HG02623 (cell line): Measurements from ENCODE around the gene ARF3.

ENCODE experiments used
- ATAC-seq: cut with Tn5 transposase; IDR thresholded peaks from one replicate; pipeline ENCODE4 v1.9.1; 2021; ENCODE audit warnings: moderate library complexity; ENCODE audit not compliant: unreplicated experiment

Gene ARF3

DNA sequence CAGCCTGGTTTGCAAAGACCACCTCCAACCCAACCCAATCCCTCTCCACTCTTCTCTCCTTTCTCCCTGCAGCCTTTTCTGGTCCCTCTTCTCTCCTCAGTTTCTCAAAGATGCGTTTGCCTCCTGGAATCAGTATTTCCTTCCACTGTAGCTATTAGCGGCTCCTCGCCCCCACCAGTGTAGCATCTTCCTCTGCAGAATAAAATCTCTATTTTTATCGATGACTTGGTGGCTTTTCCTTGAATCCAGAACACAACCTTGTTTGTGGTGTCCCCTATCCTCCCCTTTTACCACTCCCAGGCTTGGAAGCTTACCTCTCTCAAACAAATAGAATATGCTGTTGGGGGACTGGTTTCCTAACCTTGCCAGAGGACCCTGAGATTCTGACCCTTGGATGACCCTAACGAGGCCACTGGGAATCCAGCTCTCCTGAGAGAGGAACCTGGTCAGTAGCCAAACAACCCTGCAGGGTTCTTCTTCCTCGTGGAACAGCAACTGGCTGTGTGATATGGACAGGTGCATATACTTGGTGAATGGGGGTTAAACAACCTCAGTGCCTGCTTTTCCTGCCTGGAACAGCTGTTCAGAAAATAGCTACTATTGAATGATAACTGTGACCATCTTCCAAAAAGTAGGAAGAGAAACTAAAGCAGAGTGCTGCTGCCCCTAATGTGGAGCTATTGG is 25.3 kb upstream of the ARF3 start:
- ATAC-seq = no peak

- no peak for ATAC-seq
These were observed 24.5 kb upstream of the ARF3 start for GRCh38 chr12:48981757-48982157.

DNA sequence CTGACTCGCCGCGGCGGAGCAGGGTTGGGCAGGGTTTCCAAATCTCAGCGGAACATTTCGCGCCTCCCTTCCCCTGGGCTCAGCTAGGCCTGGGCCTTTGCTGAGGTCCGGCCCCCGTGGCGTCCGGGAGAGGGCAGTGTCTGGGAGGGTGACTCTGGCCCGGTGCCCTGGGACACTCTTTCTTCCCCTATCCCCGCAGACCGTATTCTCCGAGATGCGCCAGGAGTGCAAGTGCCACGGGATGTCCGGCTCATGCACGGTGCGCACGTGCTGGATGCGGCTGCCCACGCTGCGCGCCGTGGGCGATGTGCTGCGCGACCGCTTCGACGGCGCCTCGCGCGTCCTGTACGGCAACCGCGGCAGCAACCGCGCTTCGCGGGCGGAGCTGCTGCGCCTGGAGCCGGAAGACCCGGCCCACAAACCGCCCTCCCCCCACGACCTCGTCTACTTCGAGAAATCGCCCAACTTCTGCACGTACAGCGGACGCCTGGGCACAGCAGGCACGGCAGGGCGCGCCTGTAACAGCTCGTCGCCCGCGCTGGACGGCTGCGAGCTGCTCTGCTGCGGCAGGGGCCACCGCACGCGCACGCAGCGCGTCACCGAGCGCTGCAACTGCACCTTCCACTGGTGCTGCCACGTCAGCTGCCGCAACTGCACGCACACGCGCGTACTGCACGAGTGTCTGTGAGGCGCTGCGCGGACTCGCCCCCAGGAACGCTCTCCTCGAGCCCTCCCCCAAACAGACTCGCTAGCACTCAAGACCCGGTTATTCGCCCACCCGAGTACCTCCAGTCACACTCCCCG is 23.9 kb upstream of the ARF3 start:
- ATAC-seq = no peak

DNA sequence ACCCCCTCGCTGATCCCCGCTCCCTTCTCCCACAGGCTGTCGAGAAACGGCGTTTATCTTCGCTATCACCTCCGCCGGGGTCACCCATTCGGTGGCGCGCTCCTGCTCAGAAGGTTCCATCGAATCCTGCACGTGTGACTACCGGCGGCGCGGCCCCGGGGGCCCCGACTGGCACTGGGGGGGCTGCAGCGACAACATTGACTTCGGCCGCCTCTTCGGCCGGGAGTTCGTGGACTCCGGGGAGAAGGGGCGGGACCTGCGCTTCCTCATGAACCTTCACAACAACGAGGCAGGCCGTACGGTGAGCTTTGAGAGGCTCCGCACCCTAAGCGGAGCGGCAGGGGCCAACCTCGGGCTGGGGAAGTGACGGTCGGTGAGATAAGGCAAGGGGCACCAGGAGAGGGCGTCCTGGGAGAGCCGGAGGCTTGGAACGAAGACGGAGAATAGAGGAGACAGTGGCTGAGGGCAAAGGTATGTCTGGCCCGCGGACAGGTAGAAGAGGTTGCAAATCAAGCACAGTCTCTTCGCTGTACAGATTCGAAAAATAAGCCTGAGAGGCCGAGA is 23.2 kb upstream of the ARF3 start:
- no peak for ATAC-seq

DNA sequence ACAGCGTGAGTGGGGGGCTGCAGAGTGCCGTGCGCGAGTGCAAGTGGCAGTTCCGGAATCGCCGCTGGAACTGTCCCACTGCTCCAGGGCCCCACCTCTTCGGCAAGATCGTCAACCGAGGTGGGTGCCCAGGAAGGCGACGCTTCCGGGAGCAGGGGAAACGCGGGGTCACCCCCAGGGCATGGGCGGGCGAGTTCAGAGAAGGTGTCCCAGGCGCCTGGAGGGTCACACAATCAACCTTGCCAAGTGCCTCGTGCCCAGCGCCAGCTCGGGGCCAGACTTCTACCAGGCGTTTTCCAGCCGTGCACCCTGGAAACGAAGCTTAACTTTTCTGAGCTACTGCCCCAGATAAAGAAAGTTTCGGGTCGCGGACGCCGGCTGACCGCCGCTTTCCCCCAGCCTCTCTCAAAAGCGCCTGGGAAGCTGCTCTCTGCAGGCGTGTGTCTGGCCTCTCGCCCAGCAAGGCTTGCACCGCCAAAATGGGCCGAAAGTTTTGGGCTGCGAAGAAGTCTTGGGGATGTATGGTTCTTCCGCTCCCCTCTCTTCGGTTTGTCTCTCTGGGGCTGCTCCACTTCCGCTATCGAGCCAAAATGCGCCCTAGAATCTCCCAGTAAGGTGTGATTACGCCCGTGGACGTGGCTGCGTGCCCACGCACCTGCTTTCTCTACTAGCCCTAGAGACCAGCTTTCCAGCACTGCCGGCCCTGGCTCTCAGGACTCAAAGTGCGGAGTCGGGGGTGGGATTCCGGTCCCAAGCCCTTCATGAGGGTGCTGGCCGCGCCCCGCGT is 22.5 kb upstream of the ARF3 start:
- ATAC-seq = no peak

DNA sequence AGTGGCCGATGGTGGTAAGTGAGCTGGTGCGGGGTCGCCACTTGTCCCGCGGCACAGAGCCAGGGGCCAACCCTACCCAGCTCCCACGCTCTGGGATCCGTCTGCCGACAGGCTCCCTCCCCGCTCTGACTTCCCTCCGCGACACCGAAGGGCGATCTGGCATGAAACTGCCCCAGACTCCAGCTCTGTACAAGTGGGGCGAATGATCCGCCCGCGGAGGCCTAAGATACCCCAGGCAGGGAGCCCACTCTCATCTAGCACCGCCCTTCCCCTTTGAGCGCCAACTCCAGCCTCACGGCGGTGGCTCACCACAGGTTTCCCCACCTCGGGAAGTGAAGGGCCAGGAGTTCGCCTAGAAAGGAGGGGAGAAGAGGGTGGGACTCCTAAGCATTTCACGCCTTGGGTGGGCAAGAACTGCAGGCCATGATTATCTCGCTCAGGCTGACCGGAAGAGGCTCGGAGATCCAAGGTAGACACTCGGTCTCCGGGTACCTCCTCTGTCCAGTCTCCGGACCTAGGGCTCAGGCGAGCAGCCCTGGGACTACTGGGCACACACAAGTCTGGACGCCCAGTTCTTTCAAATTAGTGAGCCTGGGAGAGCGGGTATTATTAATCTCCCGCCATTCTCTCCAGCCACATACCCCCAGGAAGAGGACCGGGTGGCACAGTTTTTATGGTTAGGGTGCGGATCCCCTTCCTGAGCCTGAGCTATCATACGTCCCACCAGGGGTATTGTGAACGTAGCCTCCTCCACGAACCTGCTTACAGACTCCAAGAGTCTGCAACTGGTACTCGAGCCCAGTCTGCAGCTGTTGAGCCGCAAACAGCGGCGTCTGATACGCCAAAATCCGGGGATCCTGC is 21.7 kb upstream of the ARF3 start:
- ATAC-seq = no peak

DNA sequence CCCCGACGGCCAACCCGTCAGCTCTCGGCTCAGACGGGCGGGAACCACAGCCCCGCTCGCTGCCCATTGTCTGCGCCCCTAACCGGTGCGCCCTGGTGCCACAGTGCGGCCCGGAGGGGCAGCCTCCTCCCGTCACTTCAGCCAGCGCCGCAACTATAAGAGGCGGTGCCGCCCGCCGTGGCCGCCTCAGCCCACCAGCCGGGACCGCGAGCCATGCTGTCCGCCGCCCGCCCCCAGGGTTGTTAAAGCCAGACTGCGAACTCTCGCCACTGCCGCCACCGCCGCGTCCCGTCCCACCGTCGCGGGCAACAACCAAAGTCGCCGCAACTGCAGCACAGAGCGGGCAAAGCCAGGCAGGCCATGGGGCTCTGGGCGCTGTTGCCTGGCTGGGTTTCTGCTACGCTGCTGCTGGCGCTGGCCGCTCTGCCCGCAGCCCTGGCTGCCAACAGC is 21.0 kb upstream of the ARF3 start, which contains the start of gene WNT1:
WNT1 (plus strand) TSS at position 32 of the 450 bp plus-strand sequence; CDS start at position 361, 329 bp downstream.
- ATAC-seq = no peak

DNA sequence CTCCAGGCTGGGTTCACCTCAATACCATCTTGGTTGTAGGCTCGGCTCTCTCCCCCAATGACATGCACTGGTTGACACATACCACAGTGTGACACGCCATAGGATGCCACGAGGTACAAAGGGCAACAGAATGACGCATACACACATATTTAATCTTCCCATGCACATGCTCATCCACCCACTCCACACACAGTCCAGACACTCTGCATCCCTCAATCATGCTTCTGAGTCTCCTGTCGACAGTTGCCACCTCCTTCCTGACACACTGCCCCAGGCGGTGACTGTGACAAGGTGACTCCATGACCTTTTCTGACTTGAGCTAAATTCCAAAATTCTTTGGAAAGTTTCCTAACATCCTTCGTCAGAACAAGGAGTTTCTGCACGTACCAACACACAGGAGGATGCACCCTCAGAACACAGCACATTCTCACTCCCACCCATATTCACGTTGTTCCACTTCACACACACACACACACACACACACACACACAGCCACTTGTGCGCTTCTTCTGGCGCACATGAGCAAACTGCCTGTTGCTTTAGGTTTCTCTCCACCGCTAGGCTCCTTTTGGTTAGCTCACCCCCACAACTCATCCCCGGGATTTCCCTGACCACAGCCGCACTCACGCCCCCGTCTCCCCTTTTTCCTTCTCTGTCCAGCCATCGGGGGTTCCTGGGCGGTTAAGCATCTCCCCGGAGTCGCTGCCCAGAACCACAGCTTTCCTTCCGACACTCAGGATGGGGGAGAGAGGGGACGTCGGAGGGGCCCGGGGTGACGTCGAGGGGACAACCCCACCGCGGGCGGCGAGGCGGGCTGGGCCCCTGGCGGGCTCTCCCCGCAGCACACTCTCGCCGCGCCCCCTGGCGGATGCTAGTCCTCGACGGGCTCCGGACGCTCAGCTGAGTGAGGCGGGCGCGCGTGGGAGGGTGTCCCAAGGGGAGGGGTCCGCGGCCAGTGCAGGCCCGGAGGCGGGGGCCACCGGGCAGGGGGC is 20.3 kb upstream of the ARF3 start:
- no peak for ATAC-seq

- ATAC-seq = no peak
These were observed 16.8 kb upstream of the ARF3 start for GRCh38 chr12:48973941-48974673.

DNA sequence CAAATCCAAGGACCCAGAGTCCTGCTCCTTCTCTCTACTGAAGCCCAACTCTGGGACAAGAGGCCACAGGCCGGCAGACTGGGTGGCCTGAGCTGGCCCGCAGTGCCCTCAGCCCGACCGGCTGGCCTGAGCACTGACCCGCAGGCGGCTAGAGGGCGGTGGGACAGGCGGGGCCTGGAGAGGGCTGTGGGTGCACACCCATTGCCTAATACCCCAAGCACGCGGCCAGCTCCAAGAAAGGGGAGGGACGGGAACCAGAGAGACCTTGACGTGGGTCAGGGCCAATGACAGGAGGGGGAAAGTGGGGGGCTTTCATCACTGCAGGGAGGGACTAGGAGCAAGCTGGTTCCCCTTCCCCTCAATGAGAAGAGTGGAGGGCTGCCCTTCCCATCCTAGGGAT is 16.2 kb upstream of the ARF3 start:
- no peak for ATAC-seq

- no peak for ATAC-seq
These were observed 15.7 kb upstream of the ARF3 start for GRCh38 chr12:48972952-48973483.

- no peak for ATAC-seq
These were observed 15.1 kb upstream of the ARF3 start for GRCh38 chr12:48972213-48972951.

- ATAC-seq = no peak
These were observed 13.5 kb upstream of the ARF3 start for GRCh38 chr12:48970702-48971334.

- ATAC-seq = no peak
These were observed 12.8 kb upstream of the ARF3 start for GRCh38 chr12:48969833-48970701.

- no peak for ATAC-seq
These were observed 12.0 kb upstream of the ARF3 start for GRCh38 chr12:48969160-48969771.

- no peak for ATAC-seq
These were observed 11.2 kb upstream of the ARF3 start for GRCh38 chr12:48968467-48968866.
